Measurements from ENCODE around the gene SPSB1. TPM values are rescaled to one million over a fixed set of nuclear protein-coding genes. Genes with fewer than 3 reads are reported as not detected.

The SPSB1 gene
- total RNA-seq, 4 donors from 2014 or later, result 18.9 to 64.9 (median 41.8) TPM

GRCh38 chr1:9258629-9259028, 34.1 kb upstream of the SPSB1 start:
- no peak for DNase-seq (ENCODE audit: low spot score in 2 of 2)
- Histone ChIP-seq H3K27ac (no peak overlapping the region), H3K4me1 (peaks cover 0 to 19% (median 0%) of the 10 kb centered on the region in 4 donors), H3K36me3 (peaks cover 0 to 48% (median 4%) of the 10 kb centered on the region in 3 donors), H3K9me3 (no peaks in the 10 kb centered on the region), H3K27me3 (no peaks in the 10 kb centered on the region), H3K4me3 (no peak overlapping the region)
- TF ChIP-seq EP300 (IDR thresholded peaks at IDR 0.05) (no peak), POLR2A (IDR thresholded peaks at IDR 0.05) (no peak), CTCF (IDR thresholded peaks at IDR 0.05) (no peak)
- WGBS, 2 donors, result 96 to 99% methylated on average over 9 of the region's 9 CpGs

GRCh38 chr1:9260059-9260766, 32.5 kb upstream of the SPSB1 start:
- Histone ChIP-seq H3K36me3 (peaks cover 0 to 63% (median 4%) of the 10 kb centered on the region in 3 donors), H3K4me3 (no peak overlapping the region), H3K9me3 (no peaks in the 10 kb centered on the region), H3K27me3 (no peaks in the 10 kb centered on the region), H3K27ac (no peak overlapping the region), H3K4me1 (peaks cover 0 to 17% (median 0%) of the 10 kb centered on the region in 4 donors)
- DNase-seq (ENCODE audit: low spot score in 2 of 2), result no peak
- TF ChIP-seq EP300 (IDR thresholded peaks at IDR 0.05) (no peak), POLR2A (IDR thresholded peaks at IDR 0.05) (no peak), CTCF (IDR thresholded peaks at IDR 0.05) (no peak)
- 91 to 97% methylated on average over 20 of the region's 20 CpGs for WGBS, 2 donors

GRCh38 chr1:9261496-9261895, 31.2 kb upstream of the SPSB1 start:
- no peak overlapping the region for H3K27ac ChIP-seq
- peaks cover 0 to 63% (median 4%) of the 10 kb centered on the region in 3 donors for H3K36me3 ChIP-seq
- H3K9me3 ChIP-seq, result no peaks in the 10 kb centered on the region
- H3K4me3 ChIP-seq, result no peak overlapping the region
- peaks cover 0 to 6% (median 0%) of the 10 kb centered on the region in 4 donors for H3K4me1 ChIP-seq
- H3K27me3 ChIP-seq, result no peaks in the 10 kb centered on the region
- 85 to 89% methylated on average over 8 of the region's 8 CpGs for WGBS, 2 donors
- TF ChIP-seq EP300 (IDR thresholded peaks at IDR 0.05), result no peak
- TF ChIP-seq CTCF (IDR thresholded peaks at IDR 0.05), result no peak
- TF ChIP-seq POLR2A (IDR thresholded peaks at IDR 0.05), result no peak
- DNase-seq (ENCODE audit: low spot score in 2 of 2), result no peak

- Histone ChIP-seq H3K4me3 (no peak overlapping the region), H3K36me3 (peaks cover 0 to 62% (median 4%) of the 10 kb centered on the region in 3 donors), H3K27ac (no peak overlapping the region), H3K4me1 (peaks cover 0 to 11% (median 4%) of the 10 kb centered on the region in 4 donors), H3K9me3 (no peaks in the 10 kb centered on the region), H3K27me3 (no peaks in the 10 kb centered on the region)
- no peak for DNase-seq (ENCODE audit: low spot score in 2 of 2)
- 86 to 87% methylated on average over 21 to 31 of the region's 33 CpGs for WGBS, 2 donors
- TF ChIP-seq CTCF (IDR thresholded peaks at IDR 0.05) (no peak), POLR2A (IDR thresholded peaks at IDR 0.05) (no peak), EP300 (IDR thresholded peaks at IDR 0.05) (no peak)
Measured at GRCh38 chr1:9262096-9262986, 30.4 kb upstream of the SPSB1 start.
